WTC11 (cell line): ENCODE results near the gene ATAD3C. TPM values are rescaled to one million over a fixed set of nuclear protein-coding genes. Genes with fewer than 3 reads are reported as not detected.

Source experiments
- ATF1 ChIP-seq: sonication (generic); formaldehyde crosslinking; IDR thresholded peaks from 2 replicates; pipeline ENCODE4 v1.8.1; 2023; ENCODE audit warnings: mild to moderate bottlenecking, moderate library complexity, missing genetic modification reagents
- CBFB ChIP-seq: sonication (generic); formaldehyde crosslinking; IDR thresholded peaks from 2 replicates; pipeline ENCODE4 v1.8.1; 2022; ENCODE audit warnings: mild to moderate bottlenecking, low read depth, missing genetic modification reagents
- CREB1 ChIP-seq: sonication (generic); formaldehyde crosslinking; IDR thresholded peaks from 2 replicates; pipeline ENCODE4 v1.8.0; 2023; ENCODE audit warnings: mild to moderate bottlenecking, missing genetic modification reagents
- ESRRA ChIP-seq: sonication (generic); formaldehyde crosslinking; IDR thresholded peaks from 2 replicates; pipeline ENCODE4 v1.8.1; 2022; ENCODE audit warnings: mild to moderate bottlenecking, missing genetic modification reagents, borderline replicate concordance
- ETV6 ChIP-seq: sonication (generic); formaldehyde crosslinking; IDR thresholded peaks from 2 replicates; pipeline ENCODE4 v1.8.1; 2022; ENCODE audit warnings: mild to moderate bottlenecking, missing genetic modification reagents
- FOXP1 ChIP-seq: sonication (generic); formaldehyde crosslinking; IDR thresholded peaks from 2 replicates; pipeline ENCODE4 v1.8.0; 2022; ENCODE audit warnings: missing genetic modification reagents, mild to moderate bottlenecking, moderate library complexity, borderline replicate concordance
- KAT7 ChIP-seq: sonication (generic); formaldehyde crosslinking; IDR thresholded peaks from 2 replicates; pipeline ENCODE4 v1.8.1; 2023; ENCODE audit warnings: missing genetic modification reagents, mild to moderate bottlenecking, borderline replicate concordance
- MAX ChIP-seq: sonication (generic); formaldehyde crosslinking; IDR thresholded peaks from 2 replicates; pipeline ENCODE4 v1.8.0; 2022; ENCODE audit warnings: mild to moderate bottlenecking, missing genetic modification reagents
- MLX ChIP-seq: sonication (generic); formaldehyde crosslinking; IDR thresholded peaks from 2 replicates; pipeline ENCODE4 v1.8.1; 2023; ENCODE audit warnings: mild to moderate bottlenecking, missing genetic modification reagents, moderate library complexity
- MXD4 ChIP-seq: fragments of 250-450 bp; sonication (Bioruptor Pico); IDR thresholded peaks from 2 replicates; pipeline ENCODE4 v1.8.0; 2021; ENCODE audit warnings: mild to moderate bottlenecking, moderate library complexity, borderline replicate concordance
- NFATC4 ChIP-seq: fragments of 250-450 bp; sonication (Bioruptor Pico); IDR thresholded peaks from 2 replicates; pipeline ENCODE4 v1.9.0; 2021; ENCODE audit warnings: mild to moderate bottlenecking
- NR3C1 ChIP-seq: sonication (generic); formaldehyde crosslinking; conservative IDR thresholded peaks from 2 replicates; pipeline ENCODE4 v1.8.1; 2023; ENCODE audit warnings: low read depth, mild to moderate bottlenecking, missing genetic modification reagents
- RORB ChIP-seq: fragments of 250-450 bp; sonication (Bioruptor Pico); IDR thresholded peaks from 2 replicates; pipeline ENCODE4 v1.9.0; 2021; ENCODE audit warnings: mild to moderate bottlenecking
- SMAD4 ChIP-seq: sonication (generic); formaldehyde crosslinking; IDR thresholded peaks from 2 replicates; pipeline ENCODE4 v1.8.0; 2022; ENCODE audit warnings: mild to moderate bottlenecking, missing genetic modification reagents
- ZNF219 ChIP-seq: sonication (generic); formaldehyde crosslinking; IDR thresholded peaks from 2 replicates; pipeline ENCODE4 v1.8.0; 2023; ENCODE audit warnings: missing genetic modification reagents, mild to moderate bottlenecking, borderline replicate concordance
- ZNF263 ChIP-seq: sonication (generic); formaldehyde crosslinking; IDR thresholded peaks from 2 replicates; pipeline ENCODE4 v1.8.1; 2022; ENCODE audit warnings: low read depth, mild to moderate bottlenecking, moderate library complexity, missing genetic modification reagents
- ZNF396 ChIP-seq: fragments of 250-450 bp; sonication (Bioruptor Pico); IDR thresholded peaks from 2 replicates; pipeline ENCODE4 v1.8.0; 2021; ENCODE audit warnings: mild to moderate bottlenecking, moderate library complexity, borderline replicate concordance
- ZNF671 ChIP-seq: fragments of 250-450 bp; sonication (Bioruptor Pico); IDR thresholded peaks from 2 replicates; pipeline ENCODE4 v1.8.0; 2021; ENCODE audit warnings: mild to moderate bottlenecking
- total RNA-seq: library from RNA; stranded (reverse); gene quantifications from 3 replicates; pipeline ENCODE4 v1.2.3, GENCODE V29; 2021
- TF ChIP-seq, protein P1 (sequence below): fragments of 250-450 bp; sonication (Bioruptor Pico); IDR thresholded peaks from 2 replicates; pipeline ENCODE4 v1.9.0; 2021; ENCODE audit warnings: mild to moderate bottlenecking, borderline replicate concordance
- TF ChIP-seq, protein P2 (sequence below): sonication (generic); formaldehyde crosslinking; IDR thresholded peaks from 2 replicates; pipeline ENCODE4 v1.8.0; 2023; ENCODE audit warnings: missing genetic modification reagents, mild to moderate bottlenecking, borderline replicate concordance
- TF ChIP-seq, protein P3 (sequence below): sonication (generic); formaldehyde crosslinking; IDR thresholded peaks from 2 replicates; pipeline ENCODE4 v1.8.0; 2022; ENCODE audit warnings: mild to moderate bottlenecking, missing genetic modification reagents
- TF ChIP-seq, protein P4 (sequence below): sonication (generic); formaldehyde crosslinking; IDR thresholded peaks from 2 replicates; pipeline ENCODE4 v1.8.1; 2022; ENCODE audit warnings: mild to moderate bottlenecking, moderate library complexity, missing genetic modification reagents
- TF ChIP-seq, protein P5 (sequence below): sonication (generic); formaldehyde crosslinking; IDR thresholded peaks from 2 replicates; pipeline ENCODE4 v1.8.1; 2022; ENCODE audit warnings: low read depth, mild to moderate bottlenecking, moderate library complexity, missing genetic modification reagents, borderline replicate concordance
- TF ChIP-seq, protein P6 (sequence below): fragments of 250-450 bp; sonication (Bioruptor Pico); IDR thresholded peaks from 2 replicates; pipeline ENCODE4 v2.1.2; 2022; ENCODE audit warnings: mild to moderate bottlenecking, moderate library complexity

ATAD3C gene
- total RNA-seq, 1 experiment from 2014 or later: 0.61 TPM

- TF ChIP-seq, protein P1, sequence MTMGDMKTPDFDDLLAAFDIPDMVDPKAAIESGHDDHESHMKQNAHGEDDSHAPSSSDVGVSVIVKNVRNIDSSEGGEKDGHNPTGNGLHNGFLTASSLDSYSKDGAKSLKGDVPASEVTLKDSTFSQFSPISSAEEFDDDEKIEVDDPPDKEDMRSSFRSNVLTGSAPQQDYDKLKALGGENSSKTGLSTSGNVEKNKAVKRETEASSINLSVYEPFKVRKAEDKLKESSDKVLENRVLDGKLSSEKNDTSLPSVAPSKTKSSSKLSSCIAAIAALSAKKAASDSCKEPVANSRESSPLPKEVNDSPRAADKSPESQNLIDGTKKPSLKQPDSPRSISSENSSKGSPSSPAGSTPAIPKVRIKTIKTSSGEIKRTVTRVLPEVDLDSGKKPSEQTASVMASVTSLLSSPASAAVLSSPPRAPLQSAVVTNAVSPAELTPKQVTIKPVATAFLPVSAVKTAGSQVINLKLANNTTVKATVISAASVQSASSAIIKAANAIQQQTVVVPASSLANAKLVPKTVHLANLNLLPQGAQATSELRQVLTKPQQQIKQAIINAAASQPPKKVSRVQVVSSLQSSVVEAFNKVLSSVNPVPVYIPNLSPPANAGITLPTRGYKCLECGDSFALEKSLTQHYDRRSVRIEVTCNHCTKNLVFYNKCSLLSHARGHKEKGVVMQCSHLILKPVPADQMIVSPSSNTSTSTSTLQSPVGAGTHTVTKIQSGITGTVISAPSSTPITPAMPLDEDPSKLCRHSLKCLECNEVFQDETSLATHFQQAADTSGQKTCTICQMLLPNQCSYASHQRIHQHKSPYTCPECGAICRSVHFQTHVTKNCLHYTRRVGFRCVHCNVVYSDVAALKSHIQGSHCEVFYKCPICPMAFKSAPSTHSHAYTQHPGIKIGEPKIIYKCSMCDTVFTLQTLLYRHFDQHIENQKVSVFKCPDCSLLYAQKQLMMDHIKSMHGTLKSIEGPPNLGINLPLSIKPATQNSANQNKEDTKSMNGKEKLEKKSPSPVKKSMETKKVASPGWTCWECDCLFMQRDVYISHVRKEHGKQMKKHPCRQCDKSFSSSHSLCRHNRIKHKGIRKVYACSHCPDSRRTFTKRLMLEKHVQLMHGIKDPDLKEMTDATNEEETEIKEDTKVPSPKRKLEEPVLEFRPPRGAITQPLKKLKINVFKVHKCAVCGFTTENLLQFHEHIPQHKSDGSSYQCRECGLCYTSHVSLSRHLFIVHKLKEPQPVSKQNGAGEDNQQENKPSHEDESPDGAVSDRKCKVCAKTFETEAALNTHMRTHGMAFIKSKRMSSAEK: no peak
- TF ChIP-seq NR3C1 (no peak), KAT7 (CRISPR knock-in tag) (no peak), SMAD4 (no peak), NFATC4 (CRISPR knock-in tag) (no peak), ZNF263 (CRISPR knock-in tag) (no peak), CREB1 (CRISPR knock-in tag) (peak; percentile 75; the same call in 1 of the 2 replicates), MLX (CRISPR knock-in tag) (no peak), MXD4 (CRISPR knock-in tag) (no peak), ZNF671 (CRISPR knock-in tag) (no peak), ZNF396 (CRISPR knock-in tag) (no peak), FOXP1 (CRISPR knock-in tag) (no peak), ESRRA (CRISPR knock-in tag) (no peak), RORB (no peak), ATF1 (CRISPR knock-in tag) (no peak; the same call in 1 of the 2 replicates), CBFB (CRISPR knock-in tag) (no peak), MAX (CRISPR knock-in tag) (peak; percentile 92), ZNF219 (CRISPR knock-in tag) (no peak), ETV6 (CRISPR knock-in tag) (peak; percentile 72; the same call in 1 of the 2 replicates)
- TF ChIP-seq, protein P2, sequence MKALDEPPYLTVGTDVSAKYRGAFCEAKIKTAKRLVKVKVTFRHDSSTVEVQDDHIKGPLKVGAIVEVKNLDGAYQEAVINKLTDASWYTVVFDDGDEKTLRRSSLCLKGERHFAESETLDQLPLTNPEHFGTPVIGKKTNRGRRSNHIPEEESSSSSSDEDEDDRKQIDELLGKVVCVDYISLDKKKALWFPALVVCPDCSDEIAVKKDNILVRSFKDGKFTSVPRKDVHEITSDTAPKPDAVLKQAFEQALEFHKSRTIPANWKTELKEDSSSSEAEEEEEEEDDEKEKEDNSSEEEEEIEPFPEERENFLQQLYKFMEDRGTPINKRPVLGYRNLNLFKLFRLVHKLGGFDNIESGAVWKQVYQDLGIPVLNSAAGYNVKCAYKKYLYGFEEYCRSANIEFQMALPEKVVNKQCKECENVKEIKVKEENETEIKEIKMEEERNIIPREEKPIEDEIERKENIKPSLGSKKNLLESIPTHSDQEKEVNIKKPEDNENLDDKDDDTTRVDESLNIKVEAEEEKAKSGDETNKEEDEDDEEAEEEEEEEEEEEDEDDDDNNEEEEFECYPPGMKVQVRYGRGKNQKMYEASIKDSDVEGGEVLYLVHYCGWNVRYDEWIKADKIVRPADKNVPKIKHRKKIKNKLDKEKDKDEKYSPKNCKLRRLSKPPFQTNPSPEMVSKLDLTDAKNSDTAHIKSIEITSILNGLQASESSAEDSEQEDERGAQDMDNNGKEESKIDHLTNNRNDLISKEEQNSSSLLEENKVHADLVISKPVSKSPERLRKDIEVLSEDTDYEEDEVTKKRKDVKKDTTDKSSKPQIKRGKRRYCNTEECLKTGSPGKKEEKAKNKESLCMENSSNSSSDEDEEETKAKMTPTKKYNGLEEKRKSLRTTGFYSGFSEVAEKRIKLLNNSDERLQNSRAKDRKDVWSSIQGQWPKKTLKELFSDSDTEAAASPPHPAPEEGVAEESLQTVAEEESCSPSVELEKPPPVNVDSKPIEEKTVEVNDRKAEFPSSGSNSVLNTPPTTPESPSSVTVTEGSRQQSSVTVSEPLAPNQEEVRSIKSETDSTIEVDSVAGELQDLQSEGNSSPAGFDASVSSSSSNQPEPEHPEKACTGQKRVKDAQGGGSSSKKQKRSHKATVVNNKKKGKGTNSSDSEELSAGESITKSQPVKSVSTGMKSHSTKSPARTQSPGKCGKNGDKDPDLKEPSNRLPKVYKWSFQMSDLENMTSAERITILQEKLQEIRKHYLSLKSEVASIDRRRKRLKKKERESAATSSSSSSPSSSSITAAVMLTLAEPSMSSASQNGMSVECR: peak; percentile 80; the same call in 1 of the 2 replicates
- TF ChIP-seq, protein P3, sequence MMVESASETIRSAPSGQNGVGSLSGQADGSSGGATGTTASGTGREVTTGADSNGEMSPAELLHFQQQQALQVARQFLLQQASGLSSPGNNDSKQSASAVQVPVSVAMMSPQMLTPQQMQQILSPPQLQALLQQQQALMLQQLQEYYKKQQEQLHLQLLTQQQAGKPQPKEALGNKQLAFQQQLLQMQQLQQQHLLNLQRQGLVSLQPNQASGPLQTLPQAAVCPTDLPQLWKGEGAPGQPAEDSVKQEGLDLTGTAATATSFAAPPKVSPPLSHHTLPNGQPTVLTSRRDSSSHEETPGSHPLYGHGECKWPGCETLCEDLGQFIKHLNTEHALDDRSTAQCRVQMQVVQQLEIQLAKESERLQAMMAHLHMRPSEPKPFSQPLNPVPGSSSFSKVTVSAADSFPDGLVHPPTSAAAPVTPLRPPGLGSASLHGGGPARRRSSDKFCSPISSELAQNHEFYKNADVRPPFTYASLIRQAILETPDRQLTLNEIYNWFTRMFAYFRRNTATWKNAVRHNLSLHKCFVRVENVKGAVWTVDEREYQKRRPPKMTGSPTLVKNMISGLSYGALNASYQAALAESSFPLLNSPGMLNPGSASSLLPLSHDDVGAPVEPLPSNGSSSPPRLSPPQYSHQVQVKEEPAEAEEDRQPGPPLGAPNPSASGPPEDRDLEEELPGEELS (CRISPR knock-in tag): peak; percentile 76; the same call in 1 of the 2 replicates
- TF ChIP-seq, protein P4, sequence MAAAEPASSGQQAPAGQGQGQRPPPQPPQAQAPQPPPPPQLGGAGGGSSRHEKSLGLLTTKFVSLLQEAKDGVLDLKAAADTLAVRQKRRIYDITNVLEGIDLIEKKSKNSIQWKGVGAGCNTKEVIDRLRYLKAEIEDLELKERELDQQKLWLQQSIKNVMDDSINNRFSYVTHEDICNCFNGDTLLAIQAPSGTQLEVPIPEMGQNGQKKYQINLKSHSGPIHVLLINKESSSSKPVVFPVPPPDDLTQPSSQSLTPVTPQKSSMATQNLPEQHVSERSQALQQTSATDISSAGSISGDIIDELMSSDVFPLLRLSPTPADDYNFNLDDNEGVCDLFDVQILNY (CRISPR knock-in tag): peak; percentile 95
- TF ChIP-seq, protein P5, sequence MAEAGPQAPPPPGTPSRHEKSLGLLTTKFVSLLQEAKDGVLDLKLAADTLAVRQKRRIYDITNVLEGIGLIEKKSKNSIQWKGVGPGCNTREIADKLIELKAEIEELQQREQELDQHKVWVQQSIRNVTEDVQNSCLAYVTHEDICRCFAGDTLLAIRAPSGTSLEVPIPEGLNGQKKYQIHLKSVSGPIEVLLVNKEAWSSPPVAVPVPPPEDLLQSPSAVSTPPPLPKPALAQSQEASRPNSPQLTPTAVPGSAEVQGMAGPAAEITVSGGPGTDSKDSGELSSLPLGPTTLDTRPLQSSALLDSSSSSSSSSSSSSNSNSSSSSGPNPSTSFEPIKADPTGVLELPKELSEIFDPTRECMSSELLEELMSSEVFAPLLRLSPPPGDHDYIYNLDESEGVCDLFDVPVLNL (CRISPR knock-in tag): peak; percentile 77
- TF ChIP-seq, protein P6, sequence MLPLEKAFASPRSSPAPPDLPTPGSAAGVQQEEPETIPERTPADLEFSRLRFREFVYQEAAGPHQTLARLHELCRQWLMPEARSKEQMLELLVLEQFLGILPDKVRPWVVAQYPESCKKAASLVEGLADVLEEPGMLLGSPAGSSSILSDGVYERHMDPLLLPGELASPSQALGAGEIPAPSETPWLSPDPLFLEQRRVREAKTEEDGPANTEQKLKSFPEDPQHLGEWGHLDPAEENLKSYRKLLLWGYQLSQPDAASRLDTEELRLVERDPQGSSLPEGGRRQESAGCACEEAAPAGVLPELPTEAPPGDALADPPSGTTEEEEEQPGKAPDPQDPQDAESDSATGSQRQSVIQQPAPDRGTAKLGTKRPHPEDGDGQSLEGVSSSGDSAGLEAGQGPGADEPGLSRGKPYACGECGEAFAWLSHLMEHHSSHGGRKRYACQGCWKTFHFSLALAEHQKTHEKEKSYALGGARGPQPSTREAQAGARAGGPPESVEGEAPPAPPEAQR: no peak
Observed at GRCh38 chr1:1471389-1472052, 22.0 kb downstream of the ATAD3C start, which contains the start of gene ATAD3B (continued).
